Endothelial cell of umbilical vein (primary cell): Measurements from ENCODE around the gene OR12D1. TPM values are rescaled to one million over a fixed set of nuclear protein-coding genes. Genes with fewer than 3 reads are reported as not detected.

Source experiments
- BruUV-seq: library from RNA; stranded (reverse); fragments of 400-500 nt; replicated peaks from 2 replicates; lab custom pipeline; 2021; lab: Mats Ljungman, UMichigan
- CTCF ChIA-PET: fragments of 300-600, 350-600 bp; sonication (Branson Sonifier 250); formaldehyde crosslinking; loops from one replicate; lab custom pipeline; 2021; ENCODE audit warnings: antibody characterized with exemption, inconsistent platforms; lab: Charles Lee
- POLR2A ChIA-PET: fragments of 300-600, 350-600 bp; sonication (Branson Sonifier 250); formaldehyde crosslinking; loops from one replicate; lab custom pipeline; 2021; ENCODE audit warnings: antibody characterized with exemption, inconsistent platforms; lab: Charles Lee
- DNase-seq: peaks from one replicate; pipeline ENCODE4 v3.0.0-alpha.2; 2011; ENCODE audit warnings: low read depth, low spot score
- FAIRE-seq: peaks from 2 replicates; lab custom pipeline; 2011; peaks lifted over from hg19 to GRCh38; lab: Jason Lieb, UNC
- H2AFZ ChIP-seq: 2 replicates; pipeline ENCODE4 v1.6.0; 2012; ENCODE audit warnings: low read depth, low read length, control low read depth, inconsistent platforms
- H3K27ac ChIP-seq: 2 replicates; pipeline ENCODE4 v1.5.1; 2011; ENCODE audit warnings: low read depth, mild to moderate bottlenecking, control low read depth, low read length, moderate library complexity; ENCODE audit not compliant: insufficient read depth
- H3K27me3 ChIP-seq, 2 experiments: 2 replicates each; pipeline versions ENCODE4 v1.6.0 to v1.6.1; 2011; ENCODE audit warnings: low read length in 2 of 2, mixed read lengths in 1 of 2; ENCODE audit not compliant: control insufficient read depth in 2 of 2, insufficient read depth in 2 of 2
- H3K36me3 ChIP-seq, 2 experiments: 2 replicates in 1 of 2; 3 replicates in 1 of 2; pipeline ENCODE4 v1.5.1; 2011; ENCODE audit warnings: low read length in 2 of 2, mild to moderate bottlenecking in 1 of 2, moderate library complexity in 1 of 2; ENCODE audit not compliant: control insufficient read depth in 2 of 2, insufficient read depth in 2 of 2; ENCODE audit errors: extremely low read depth in 1 of 2
- H3K4me1 ChIP-seq: 3 replicates; pipeline ENCODE4 v1.5.1; 2011; ENCODE audit warnings: mild to moderate bottlenecking, low read length; ENCODE audit not compliant: control insufficient read depth, insufficient read depth; ENCODE audit errors: extremely low read depth
- H3K4me2 ChIP-seq: 2 replicates; pipeline ENCODE4 v1.6.1; 2011; ENCODE audit warnings: low read length, control low read depth, mixed read lengths; ENCODE audit not compliant: insufficient read depth
- H3K4me3 ChIP-seq, 3 experiments: fragments of 200-600 bp in 1 of 3; sonication (generic), shearing (Covaris generic) in 1 of 3; replicated peaks in 1 of 3; 2 replicates each; pipeline ENCODE4 v1.5.1; 2011 to 2016; ENCODE audit warnings: control low read depth in 3 of 3, low read length in 3 of 3, mild to moderate bottlenecking in 2 of 3, inconsistent platforms in 1 of 3, low read depth in 1 of 3, moderate library complexity in 1 of 3; ENCODE audit not compliant: insufficient read depth in 1 of 3
- H3K79me2 ChIP-seq: 2 replicates; pipeline ENCODE4 v1.6.0; 2012; ENCODE audit warnings: low read length, inconsistent platforms; ENCODE audit not compliant: control insufficient read depth, insufficient read depth
- H3K9ac ChIP-seq: replicated peaks from 2 replicates; pipeline ENCODE3; 2011; ENCODE audit warnings: low read length, control low read depth; ENCODE audit not compliant: insufficient read depth; ENCODE audit errors: extremely low read depth
- H3K9me1 ChIP-seq: replicated peaks from 3 replicates; pipeline ENCODE4 v1.6.0; 2011; ENCODE audit warnings: mild to moderate bottlenecking, low read length; ENCODE audit not compliant: control insufficient read depth, insufficient read depth; ENCODE audit errors: extremely low read depth
- H3K9me3 ChIP-seq: replicated peaks from 2 replicates; pipeline ENCODE4 v1.5.1; 2012; ENCODE audit warnings: low read length, inconsistent platforms; ENCODE audit not compliant: control insufficient read depth, insufficient read depth
- H4K20me1 ChIP-seq: replicated peaks from 2 replicates; pipeline ENCODE3; 2011; ENCODE audit warnings: mild to moderate bottlenecking, low read length; ENCODE audit not compliant: control insufficient read depth, insufficient read depth; ENCODE audit errors: extremely low read depth
- CTCF ChIP-seq, 2 donors: IDR thresholded peaks; 1 replicate in 1 of 2; 2 replicates in 1 of 2; pipeline ENCODE4 v1.5.1; 2011; ENCODE audit warnings: low read length in 2 of 2, mild to moderate bottlenecking in 2 of 2, moderate library complexity in 2 of 2, control low read depth in 1 of 2, inconsistent platforms in 1 of 2, low read depth in 1 of 2; ENCODE audit not compliant: insufficient read depth in 1 of 2; ENCODE audit errors: extremely low read depth in 1 of 2
- EZH2 ChIP-seq: IDR thresholded peaks from 2 replicates; pipeline ENCODE4 v1.6.1; 2012; ENCODE audit warnings: borderline replicate concordance, low read depth, mild to moderate bottlenecking, moderate library complexity, low read length, inconsistent platforms; ENCODE audit not compliant: severe bottlenecking
- FOS ChIP-seq: IDR thresholded peaks from 2 replicates; pipeline ENCODE4 v1.6.1; 2011; ENCODE audit warnings: mild to moderate bottlenecking, low read length, moderate library complexity, borderline replicate concordance; ENCODE audit not compliant: insufficient read depth
- GATA2 ChIP-seq: IDR thresholded peaks from 2 replicates; pipeline ENCODE4 v1.7.0; 2011; ENCODE audit warnings: low read depth, mild to moderate bottlenecking, moderate library complexity, mixed read lengths, low read length; ENCODE audit not compliant: insufficient read length, insufficient read depth
- JUN ChIP-seq: IDR thresholded peaks from 2 replicates; pipeline ENCODE4 v1.6.1; 2011; ENCODE audit warnings: borderline replicate concordance, low read depth; ENCODE audit not compliant: insufficient read length, insufficient read depth
- MYC ChIP-seq: IDR thresholded peaks from one replicate; pipeline ENCODE4 v1.6.1; 2011; ENCODE audit warnings: mild to moderate bottlenecking, low read depth, low read length
- POLR2A ChIP-seq: IDR thresholded peaks from 2 replicates; pipeline ENCODE4 v1.6.1; 2012; ENCODE audit warnings: low read depth, mild to moderate bottlenecking, control low read depth, low read length
- POLR2AphosphoS5 ChIP-seq: IDR thresholded peaks from 2 replicates; pipeline ENCODE4 v1.6.1; 2012; ENCODE audit warnings: low read depth, mild to moderate bottlenecking, control low read depth, low read length, moderate library complexity; ENCODE audit not compliant: insufficient read depth
- dilution Hi-C: fragments of 300-500 bp; cut with MboI; formaldehyde crosslinking; loops from one replicate; pipeline ENCODE4 v1.15.0; 2019; ENCODE audit warnings: low sequenced_read_pairs; ENCODE audit not compliant: extremely low pct_ligation_motif_present
- intact Hi-C: fragments of 100-400 bp; cut with micrococcal nuclease; formaldehyde crosslinking; loops from one replicate; pipeline ENCODE4 v1.10.0; 2022
- polyA plus RNA-seq, 4 experiments: library from polyadenylated mRNA; depleted of rRNA in 3 of 4; stranded (reverse) in 3 of 4; unstranded in 1 of 4; fragments of >200 nt; gene quantifications; 2 replicates each; pipeline versions ENCODE4 v1.2.1 to v1.2.3, GENCODE V29; 2011 to 2012; ENCODE audit warnings: missing spikeins in 1 of 4
- total RNA-seq: library from RNA; stranded (reverse); gene quantifications from 2 replicates; pipeline ENCODE4 v1.2.3, GENCODE V29; 2021
- TF ChIP-seq, protein P1 (sequence below): IDR thresholded peaks from 2 replicates; pipeline ENCODE4 v1.6.1; 2011; ENCODE audit not compliant: insufficient read depth, insufficient read length

The OR12D1 gene
- total and polyA plus RNA-seq, 2 donors (not counting 3 experiments of a cell fraction or from before 2014, with no cell fraction given), result not detected

GRCh38 chr6:29388533-29388932, 26.2 kb upstream of the OR12D1 start:
- Histone ChIP-seq H2AFZ (no peak overlapping the region), H4K20me1 (no peaks in the 10 kb centered on the region), H3K4me2 (no peak overlapping the region), H3K9me3 (no peaks in the 10 kb centered on the region), H3K27ac (no peak overlapping the region), H3K4me3 (no peak overlapping the region), H3K79me2 (no peaks in the 10 kb centered on the region), H3K36me3 (no peaks in the 10 kb centered on the region), H3K27me3 (no peaks in the 10 kb centered on the region), H3K9ac (no peak overlapping the region), H3K4me1 (no peaks in the 10 kb centered on the region), H3K9me1 (no peaks in the 10 kb centered on the region)
- dilution Hi-C loops, result no loop called here
- FAIRE-seq (no peak), DNase-seq (no peak)
- ChIA-PET POLR2A (no interaction called here), CTCF (no interaction called here)
- no peak for TF ChIP-seq JUN
- TF ChIP-seq POLR2A, result no peak
- no peak for TF ChIP-seq EZH2
- TF ChIP-seq POLR2AphosphoS5, result no peak
- no TSS peak for BruUV-seq
- intact Hi-C loops, result no loop called here

DNA sequence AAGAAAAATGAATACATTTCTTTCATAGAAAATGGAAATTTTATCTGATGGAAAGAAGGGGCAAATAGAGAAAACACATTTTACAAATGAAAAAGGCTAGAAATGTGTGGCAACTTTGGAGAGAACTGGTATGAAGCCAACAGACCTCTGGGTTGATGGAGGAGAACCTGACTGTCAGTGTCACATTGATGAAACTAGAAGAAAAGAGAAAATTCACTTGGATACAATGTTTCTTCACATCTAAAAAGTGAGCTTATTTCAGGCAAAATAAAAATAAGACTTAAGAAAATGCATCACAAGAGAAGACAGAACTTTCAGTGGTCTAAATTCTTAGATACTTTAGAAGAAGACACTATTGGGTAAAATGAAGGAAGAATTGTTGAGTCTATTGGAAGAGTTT, 19.4 kb upstream of the OR12D1 start, which contains the start of gene OR12D2:
Gene OR12D2, plus strand, starts transcription at position 301 of the 400 bp plus-strand sequence. CDS start 1,069 bp downstream, outside the sequence.
- Histone ChIP-seq H2AFZ (no peak within 1 kb of the TSS), H3K4me1 (no peaks in the 10 kb centered on the region), H3K79me2 (no peaks in the 10 kb centered on the region), H4K20me1 (no peaks in the 10 kb centered on the region), H3K4me3 (no peak within 1 kb of the TSS), H3K27me3 (no peaks in the 10 kb centered on the region), H3K9me1 (no peaks in the 10 kb centered on the region), H3K36me3 (no peaks in the 10 kb centered on the region), H3K4me2 (no peak within 1 kb of the TSS), H3K9ac (no peak within 1 kb of the TSS), H3K27ac (no peak within 1 kb of the TSS), H3K9me3 (no peaks in the 10 kb centered on the region)
- TF ChIP-seq GATA2, result no peak
- TF ChIP-seq, protein P1, sequence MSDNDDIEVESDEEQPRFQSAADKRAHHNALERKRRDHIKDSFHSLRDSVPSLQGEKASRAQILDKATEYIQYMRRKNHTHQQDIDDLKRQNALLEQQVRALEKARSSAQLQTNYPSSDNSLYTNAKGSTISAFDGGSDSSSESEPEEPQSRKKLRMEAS, result no peak
- no peak for TF ChIP-seq CTCF (IDR thresholded peaks at IDR 0.05; ENCODE audit: extremely low read depth in 1 of 2, insufficient read depth in 1 of 2, low read depth in 1 of 2, low read length in 2 of 2)
- TF ChIP-seq FOS, result no peak
- no peak for TF ChIP-seq EZH2
- TF ChIP-seq POLR2AphosphoS5, result no peak
- TF ChIP-seq POLR2A, result no peak
- no peak for TF ChIP-seq JUN
- TF ChIP-seq MYC, result no peak
- dilution Hi-C loops (no loop called here), intact Hi-C loops (no loop called here)
- no peak for DNase-seq
- no TSS peak for BruUV-seq
- CTCF ChIA-PET, result no interaction called here
- POLR2A ChIA-PET, result no interaction called here
- FAIRE-seq, result no peak
